H1 (cell line): ENCODE data around the gene IRS1.

ENCODE experiments used
- CEBPB ChIP-seq: IDR thresholded peaks from 2 replicates; pipeline ENCODE4 v1.6.1; 2012; ENCODE audit warnings: low read depth, low read length
- CREB1 ChIP-seq: IDR thresholded peaks from 2 replicates; pipeline ENCODE4 v1.6.1; 2012; ENCODE audit warnings: inconsistent platforms
- CTCF ChIP-seq, 3 experiments: IDR thresholded peaks; 1 replicate in 2 of 3; 2 replicates in 1 of 3; pipeline versions ENCODE4 v1.5.1 to v1.6.1; 2011; ENCODE audit warnings: low read length in 3 of 3, mild to moderate bottlenecking in 3 of 3, inconsistent platforms in 2 of 3, low read depth in 1 of 3, moderate library complexity in 1 of 3; ENCODE audit not compliant: insufficient read depth in 1 of 3; ENCODE audit errors: control extremely low read depth in 1 of 3
- EGR1 ChIP-seq: IDR thresholded peaks from 2 replicates; pipeline ENCODE4 v1.6.1; 2011; ENCODE audit warnings: low read depth, low read length, borderline replicate concordance
- EZH2 ChIP-seq: fragments of 200-600 bp; sonication (generic); IDR thresholded peaks from 2 replicates; pipeline ENCODE4 v1.7.1; 2012; ENCODE audit warnings: low read depth, mild to moderate bottlenecking, moderate library complexity, low read length, inconsistent platforms; ENCODE audit not compliant: severe bottlenecking
- JUN ChIP-seq: IDR thresholded peaks from 2 replicates; pipeline ENCODE4 v1.6.1; 2011; ENCODE audit warnings: low read depth, mild to moderate bottlenecking, improper control_type of control experiment, low read length
- MAFK ChIP-seq: IDR thresholded peaks from 2 replicates; pipeline ENCODE4 v1.6.1; 2012; ENCODE audit warnings: low read depth, mild to moderate bottlenecking, improper control_type of control experiment, low read length
- POLR2A ChIP-seq, 2 experiments: IDR thresholded peaks; 1 replicate in 1 of 2; 2 replicates in 1 of 2; pipeline ENCODE4 v1.6.1; 2011; ENCODE audit warnings: low read depth in 2 of 2, low read length in 2 of 2, mild to moderate bottlenecking in 2 of 2; ENCODE audit errors: control extremely low read depth in 1 of 2
- RFX5 ChIP-seq: IDR thresholded peaks from 2 replicates; pipeline ENCODE4 v1.6.1; 2011; ENCODE audit warnings: low read depth, low read length, improper control_type of control experiment, borderline replicate concordance
- SRF ChIP-seq: IDR thresholded peaks from 2 replicates; pipeline ENCODE4 v1.6.1; 2011; ENCODE audit warnings: mild to moderate bottlenecking, low read depth, low read length, moderate library complexity
- ZNF274 ChIP-seq: IDR thresholded peaks from 2 replicates; pipeline ENCODE4 v1.7.0; 2012; ENCODE audit warnings: low read length, borderline replicate concordance; ENCODE audit errors: extremely low read depth

DNA sequence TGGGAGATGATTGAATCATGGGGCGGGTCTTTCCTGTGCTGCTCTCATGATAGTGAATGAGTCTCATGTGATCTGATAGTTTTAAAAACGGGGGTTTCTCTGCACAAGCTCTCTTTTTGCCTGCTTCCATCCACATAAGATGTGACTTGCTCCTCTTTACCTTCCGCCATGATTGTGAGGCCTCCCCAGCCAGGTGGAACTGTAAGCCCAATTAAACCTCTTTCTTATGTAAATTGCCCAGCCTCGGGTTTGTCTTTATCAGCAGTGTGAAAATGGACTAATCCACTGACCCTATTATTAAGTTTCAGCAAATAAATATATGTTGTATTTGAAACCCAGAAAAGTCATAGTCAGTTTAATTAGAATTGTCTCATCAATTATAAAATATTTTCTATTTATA lies 22.0 kb downstream of the IRS1 start:
- TF ChIP-seq RFX5 (no peak), CTCF (IDR thresholded peaks at IDR 0.05; ENCODE audit: control extremely low read depth in 1 of 3, insufficient read depth in 1 of 3, low read depth in 1 of 3, low read length in 3 of 3) (no peak), MAFK (no peak), ZNF274 (no peak), JUN (no peak), POLR2A (IDR thresholded peaks at IDR 0.05; ENCODE audit: control extremely low read depth in 1 of 2, low read depth in 2 of 2, low read length in 2 of 2) (no peak), EZH2 (no peak), SRF (no peak), EGR1 (no peak), CEBPB (no peak), CREB1 (no peak)
